Nephron (organoid): Measurements from ENCODE around the gene AMT.
"Not testable (repeated sequence)": the region's sequence is repeated elsewhere in the genome, so short reads cannot be mapped to it uniquely, and the experiment has no call there.

Experiments used
- H3K27ac Mint-ChIP-seq, 3 experiments: 2 replicates each; pipeline ENCODE4 v1.8.0; 2020; ENCODE audit warnings: mixed read lengths in 3 of 3, mild to moderate bottlenecking in 2 of 3, moderate library complexity in 1 of 3
- H3K27me3 Mint-ChIP-seq: 2 replicates; pipeline ENCODE4 v1.8.0; 2021; ENCODE audit warnings: low read depth, mild to moderate bottlenecking, moderate library complexity, mixed read lengths
- H3K36me3 Mint-ChIP-seq: 2 replicates; pipeline ENCODE4 v1.8.0; 2020; ENCODE audit warnings: low read depth, mixed read lengths
- H3K4me1 Mint-ChIP-seq: 2 replicates; pipeline ENCODE4 v1.8.0; 2020; ENCODE audit warnings: mixed read lengths
- H3K4me3 Mint-ChIP-seq, 3 experiments: 2 replicates each; pipeline ENCODE4 v1.8.0; 2020; ENCODE audit warnings: mild to moderate bottlenecking in 3 of 3, mixed read lengths in 3 of 3, moderate library complexity in 2 of 3
- H3K9me3 Mint-ChIP-seq: 2 replicates; pipeline ENCODE4 v1.8.0; 2020; ENCODE audit warnings: mixed read lengths
- CTCF ChIP-seq, 3 experiments: fragments of 200-600 bp; sonication (generic); IDR thresholded peaks; one replicate each; pipeline ENCODE4 v1.5.0; 2021; ENCODE audit warnings: antibody characterized with exemption in 3 of 3; ENCODE audit not compliant: unreplicated experiment in 3 of 3

AMT gene

DNA sequence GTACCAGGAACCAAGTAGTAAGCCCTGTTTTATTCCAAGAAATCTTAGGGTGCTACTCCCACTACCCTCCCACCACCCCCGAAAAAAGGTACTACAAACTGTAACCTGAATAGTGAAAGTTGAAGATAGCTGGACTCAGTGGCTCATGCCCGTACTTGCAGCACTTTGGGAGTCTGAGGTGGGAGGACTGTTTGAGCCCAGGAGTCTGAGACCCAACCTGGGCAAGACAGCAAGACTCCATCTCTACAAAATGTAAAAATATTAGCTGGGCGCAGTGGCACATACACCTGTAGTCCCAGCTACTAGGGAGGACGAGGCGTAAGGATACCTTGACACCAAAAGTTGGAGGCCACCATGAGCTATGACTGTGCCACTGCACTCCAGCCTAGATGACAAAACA is 18.4 kb downstream of the AMT start:
- Mint-ChIP-seq H3K4me3 (no peak overlapping the region), H3K27me3 (no peaks in the 10 kb centered on the region), H3K36me3 (peaks cover 23% of the 10 kb centered on the region), H3K9me3 (no peaks in the 10 kb centered on the region), H3K4me1 (peaks cover 29% of the 10 kb centered on the region), H3K27ac (no peak overlapping the region)
- TF ChIP-seq CTCF (IDR thresholded peaks at IDR 0.05; ENCODE audit: unreplicated experiment in 3 of 3) = no peak

DNA sequence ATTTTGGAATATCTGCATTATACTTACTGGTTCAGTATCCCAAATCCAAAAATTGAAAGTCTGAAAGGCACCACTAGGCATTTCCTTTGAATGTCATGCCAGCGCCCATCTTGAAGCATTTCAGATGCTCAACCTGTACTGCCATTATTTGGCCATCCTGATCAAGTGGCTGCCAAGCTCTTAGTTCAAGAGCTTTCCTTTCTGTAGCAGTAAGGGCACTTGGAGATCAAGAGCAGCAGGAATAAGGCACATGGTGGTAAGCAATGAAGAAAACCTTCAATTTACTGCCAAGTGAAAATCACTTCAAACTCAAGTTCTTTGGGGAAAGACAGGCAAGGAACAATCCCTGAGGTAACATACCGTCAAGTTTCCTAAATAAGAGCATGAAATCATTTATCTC is 20.5 kb downstream of the AMT start:
- H3K36me3 Mint-ChIP-seq = peaks cover 31% of the 10 kb centered on the region
- H3K4me3 Mint-ChIP-seq = no peak overlapping the region
- H3K27ac Mint-ChIP-seq = no peak overlapping the region
- no peaks in the 10 kb centered on the region for H3K27me3 Mint-ChIP-seq
- H3K4me1 Mint-ChIP-seq = peaks cover 24% of the 10 kb centered on the region
- H3K9me3 Mint-ChIP-seq = no peaks in the 10 kb centered on the region
- no peak for TF ChIP-seq CTCF (IDR thresholded peaks at IDR 0.05; ENCODE audit: unreplicated experiment in 3 of 3)

DNA sequence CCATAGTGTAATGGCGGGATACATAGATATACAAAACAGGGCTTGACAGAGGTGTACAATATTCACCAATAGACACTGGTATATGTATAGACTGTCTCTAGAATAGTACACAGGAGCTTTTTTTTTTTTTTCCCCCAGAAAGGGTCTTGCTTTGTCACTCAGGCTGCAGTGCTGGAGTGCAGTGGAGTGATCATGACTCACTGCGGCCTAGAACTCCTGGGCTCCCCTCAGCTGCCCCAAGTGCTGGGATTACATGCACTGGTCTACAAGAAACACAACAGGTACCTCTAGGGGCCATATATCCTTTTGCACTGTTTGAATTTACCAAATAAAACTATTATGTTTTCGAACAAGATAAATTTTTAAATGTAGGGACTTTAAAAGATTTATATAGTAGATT is 22.8 kb downstream of the AMT start:
- Mint-ChIP-seq H3K4me3 (no peak overlapping the region), H3K36me3 (peaks cover 44% of the 10 kb centered on the region), H3K27me3 (no peaks in the 10 kb centered on the region), H3K4me1 (peaks cover 11% of the 10 kb centered on the region), H3K27ac (no peak overlapping the region), H3K9me3 (no peaks in the 10 kb centered on the region)
- no peak for TF ChIP-seq CTCF (IDR thresholded peaks at IDR 0.05; ENCODE audit: unreplicated experiment in 3 of 3)

DNA sequence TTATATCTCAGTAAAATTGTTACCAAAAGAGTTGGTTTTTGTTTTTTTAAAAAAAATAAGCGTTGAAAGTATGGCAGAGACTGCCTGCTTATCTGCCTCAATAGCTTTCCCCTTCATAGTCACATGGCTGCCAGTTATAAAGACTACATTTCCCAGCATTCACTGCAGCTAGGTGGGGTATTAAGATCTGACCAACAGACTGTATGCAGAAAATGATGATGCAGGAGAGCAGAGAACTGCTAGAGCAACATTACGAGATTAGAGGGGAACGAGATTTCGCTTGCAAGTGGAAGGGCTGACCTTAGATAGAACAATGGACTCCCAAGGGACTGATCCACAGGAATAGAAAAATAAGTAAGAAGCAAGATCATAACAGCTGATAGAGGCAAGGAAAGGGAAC is 24.8 kb downstream of the AMT start:
- Mint-ChIP-seq H3K27me3 (no peaks in the 10 kb centered on the region), H3K27ac (peak overlapping the region; percentile 0 to 21 (median 4)), H3K4me1 (peaks cover 11% of the 10 kb centered on the region), H3K9me3 (no peaks in the 10 kb centered on the region), H3K36me3 (peaks cover 48% of the 10 kb centered on the region), H3K4me3 (no peak overlapping the region)
- TF ChIP-seq CTCF (IDR thresholded peaks at IDR 0.05; ENCODE audit: unreplicated experiment in 3 of 3) = no peak

- H3K9me3 Mint-ChIP-seq, H3K27ac Mint-ChIP-seq, H3K27me3 Mint-ChIP-seq, H3K4me1 Mint-ChIP-seq, H3K4me3 Mint-ChIP-seq: not testable (repeated sequence)
- peaks cover 38% of the 10 kb centered on the region for H3K36me3 Mint-ChIP-seq
These were observed 31.0 kb downstream of the AMT start for GRCh38 chr3:49391310-49391709.

DNA sequence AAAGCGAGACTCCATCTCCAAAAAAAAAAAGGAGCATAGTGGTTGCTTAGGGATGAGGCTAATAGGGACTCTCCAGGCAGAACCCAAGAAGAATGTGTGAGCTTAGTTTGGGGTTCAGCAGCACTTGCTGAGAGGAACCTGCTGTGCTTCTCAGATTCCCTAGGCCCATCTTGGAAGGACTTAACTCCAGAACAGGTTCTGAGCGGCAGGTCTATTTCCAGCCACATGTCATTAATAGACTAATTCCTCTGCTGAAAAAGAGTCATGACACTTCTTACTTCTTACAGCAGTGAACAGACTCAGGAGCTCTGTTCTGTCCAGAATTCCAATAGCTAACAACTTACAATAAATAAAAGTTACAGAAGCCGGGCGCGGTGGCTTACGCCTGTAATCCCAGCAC is 33.0 kb downstream of the AMT start:
- Mint-ChIP-seq H3K9me3 (no peaks in the 10 kb centered on the region), H3K36me3 (peaks cover 18% of the 10 kb centered on the region)

More for the DNA sequence above, 33.0 kb downstream of the AMT start:
- Mint-ChIP-seq H3K27ac (no peak overlapping the region), H3K27me3 (no peaks in the 10 kb centered on the region), H3K4me3 (no peak overlapping the region), H3K4me1 (no peaks in the 10 kb centered on the region)
- no peak for TF ChIP-seq CTCF (IDR thresholded peaks at IDR 0.05; ENCODE audit: unreplicated experiment in 3 of 3)
